Measurements from ENCODE around the gene CDH3. TPM values are rescaled to one million over a fixed set of nuclear protein-coding genes. Genes with fewer than 3 reads are reported as not detected.

The CDH3 gene
- total and polyA plus RNA-seq, 4 donors: 6.4 to 89.4 (median 15.8) TPM

GRCh38 chr16:68668266-68668665 is 23.2 kb downstream of the CDH3 start:
- H3K36me3 ChIP-seq (ENCODE audit: control insufficient read depth in 4 of 4, insufficient read depth in 4 of 4, low read length in 4 of 4): no peaks in the 10 kb centered on the region
- no peaks in the 10 kb centered on the region for H3K9me3 ChIP-seq (ENCODE audit: control insufficient read depth in 4 of 4, insufficient read depth in 3 of 4, low read length in 3 of 4)
- H3K27ac ChIP-seq (ENCODE audit: low read depth in 1 of 2, low read length in 1 of 2): no peak overlapping the region
- no peaks in the 10 kb centered on the region for H3K4me1 ChIP-seq (ENCODE audit: control insufficient read depth in 5 of 5, insufficient read depth in 5 of 5, low read length in 5 of 5)
- no peak overlapping the region for H3K4me3 ChIP-seq
- TF ChIP-seq, protein P1, sequence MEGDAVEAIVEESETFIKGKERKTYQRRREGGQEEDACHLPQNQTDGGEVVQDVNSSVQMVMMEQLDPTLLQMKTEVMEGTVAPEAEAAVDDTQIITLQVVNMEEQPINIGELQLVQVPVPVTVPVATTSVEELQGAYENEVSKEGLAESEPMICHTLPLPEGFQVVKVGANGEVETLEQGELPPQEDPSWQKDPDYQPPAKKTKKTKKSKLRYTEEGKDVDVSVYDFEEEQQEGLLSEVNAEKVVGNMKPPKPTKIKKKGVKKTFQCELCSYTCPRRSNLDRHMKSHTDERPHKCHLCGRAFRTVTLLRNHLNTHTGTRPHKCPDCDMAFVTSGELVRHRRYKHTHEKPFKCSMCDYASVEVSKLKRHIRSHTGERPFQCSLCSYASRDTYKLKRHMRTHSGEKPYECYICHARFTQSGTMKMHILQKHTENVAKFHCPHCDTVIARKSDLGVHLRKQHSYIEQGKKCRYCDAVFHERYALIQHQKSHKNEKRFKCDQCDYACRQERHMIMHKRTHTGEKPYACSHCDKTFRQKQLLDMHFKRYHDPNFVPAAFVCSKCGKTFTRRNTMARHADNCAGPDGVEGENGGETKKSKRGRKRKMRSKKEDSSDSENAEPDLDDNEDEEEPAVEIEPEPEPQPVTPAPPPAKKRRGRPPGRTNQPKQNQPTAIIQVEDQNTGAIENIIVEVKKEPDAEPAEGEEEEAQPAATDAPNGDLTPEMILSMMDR (IDR thresholded peaks at IDR 0.05; ENCODE audit: control extremely low read depth, extremely low read depth): no peak
- H3K27me3 ChIP-seq (ENCODE audit: control insufficient read depth in 3 of 3, insufficient read depth in 3 of 3, low read length in 2 of 3): no peaks in the 10 kb centered on the region
- ATAC-seq (ENCODE audit: insufficient read depth, low FRiP score): no peak
- no peak for DNase-seq
- WGBS, 2 donors: 31 to 58% methylated on average over 4 of the region's 4 CpGs
- no peak overlapping the region for H3K9ac ChIP-seq (ENCODE audit: insufficient read depth in 1 of 2, low read length in 2 of 2)

GRCh38 chr16:68676113-68676860 is 31.2 kb downstream of the CDH3 start:
- Histone ChIP-seq H3K27ac (ENCODE audit: low read depth in 1 of 2, low read length in 1 of 2) (no peak overlapping the region), H3K27me3 (ENCODE audit: control insufficient read depth in 3 of 3, insufficient read depth in 3 of 3, low read length in 2 of 3) (no peaks in the 10 kb centered on the region), H3K36me3 (ENCODE audit: control insufficient read depth in 4 of 4, insufficient read depth in 4 of 4, low read length in 4 of 4) (no peaks in the 10 kb centered on the region), H3K9me3 (ENCODE audit: control insufficient read depth in 4 of 4, insufficient read depth in 3 of 4, low read length in 3 of 4) (peaks cover 0 to 2% (median 0%) of the 10 kb centered on the region in 4 donors), H3K4me3 (no peak overlapping the region), H3K4me1 (ENCODE audit: control insufficient read depth in 5 of 5, insufficient read depth in 5 of 5, low read length in 5 of 5) (no peaks in the 10 kb centered on the region), H3K9ac (ENCODE audit: insufficient read depth in 1 of 2, low read length in 2 of 2) (no peak overlapping the region)
- no peak for DNase-seq
- 76 to 87% methylated on average over 5 of the region's 5 CpGs for WGBS, 2 donors
- TF ChIP-seq, protein P1 (IDR thresholded peaks at IDR 0.05; ENCODE audit: control extremely low read depth, extremely low read depth): no peak
- no peak for ATAC-seq (ENCODE audit: insufficient read depth, low FRiP score)

- WGBS, 2 donors: 88 to 97% methylated on average over 2 of the region's 2 CpGs
- no peak overlapping the region for H3K9ac ChIP-seq (ENCODE audit: insufficient read depth in 1 of 2, low read length in 2 of 2)
- H3K4me3 ChIP-seq: no peak overlapping the region
- H3K4me1 ChIP-seq (ENCODE audit: control insufficient read depth in 5 of 5, insufficient read depth in 5 of 5, low read length in 5 of 5): peaks cover 0 to 2% (median 0%) of the 10 kb centered on the region in 5 donors
- DNase-seq (no peak), ATAC-seq (ENCODE audit: insufficient read depth, low FRiP score) (no peak)
- TF ChIP-seq, protein P1 (IDR thresholded peaks at IDR 0.05; ENCODE audit: control extremely low read depth, extremely low read depth): no peak
- no peaks in the 10 kb centered on the region for H3K36me3 ChIP-seq (ENCODE audit: control insufficient read depth in 4 of 4, insufficient read depth in 4 of 4, low read length in 4 of 4)
- H3K9me3 ChIP-seq (ENCODE audit: control insufficient read depth in 4 of 4, insufficient read depth in 3 of 4, low read length in 3 of 4): peaks cover 0 to 2% (median 0%) of the 10 kb centered on the region in 4 donors
- H3K27ac ChIP-seq (ENCODE audit: low read depth in 1 of 2, low read length in 1 of 2): no peak overlapping the region
- no peaks in the 10 kb centered on the region for H3K27me3 ChIP-seq (ENCODE audit: control insufficient read depth in 3 of 3, insufficient read depth in 3 of 3, low read length in 2 of 3)
Observed at GRCh38 chr16:68681038-68681437, 35.9 kb downstream of the CDH3 start.
